Tibial nerve (tissue), 4 donors: ENCODE data around the gene TXNDC15. TPM values are rescaled to one million over a fixed set of nuclear protein-coding genes. Genes with fewer than 3 reads are reported as not detected.
"Not testable (repeated sequence)": the region's sequence is repeated elsewhere in the genome, so short reads cannot be mapped to it uniquely, and the experiment has no call there.

ENCODE experiments used
- DNase-seq, 2 donors: peaks; one replicate each; pipeline ENCODE4 v3.0.0-alpha.2; 2019; ENCODE audit warnings: low spot score in 2 of 2
- H3K27ac ChIP-seq, 4 donors: fragments of 200-600 bp; sonication (generic) in 3 of 4; one replicate each; pipeline ENCODE4 v1.5.1; 2017 to 2019; ENCODE audit warnings: mild to moderate bottlenecking in 1 of 4
- H3K27me3 ChIP-seq, 2 donors: fragments of 200-600 bp; sonication (generic) in 1 of 2; one replicate each; pipeline versions ENCODE4 v1.5.1 to v1.6.0; 2017 to 2019
- H3K36me3 ChIP-seq, 3 donors: fragments of 200-600 bp; sonication (generic); one replicate each; pipeline ENCODE4 v1.5.1; 2018 to 2019
- H3K4me1 ChIP-seq, 4 donors: fragments of 200-600 bp; sonication (generic) in 3 of 4; one replicate each; pipeline ENCODE4 v1.5.1; 2017 to 2019
- H3K4me3 ChIP-seq, 4 donors: fragments of 200-600 bp; sonication (generic) in 3 of 4; one replicate each; pipeline ENCODE4 v1.5.1; 2017 to 2019; ENCODE audit warnings: mild to moderate bottlenecking in 1 of 4, moderate library complexity in 1 of 4
- H3K9me3 ChIP-seq, 4 donors: fragments of 200-600 bp; sonication (generic) in 3 of 4; one replicate each; pipeline ENCODE4 v1.5.1; 2017 to 2019
- EP300 ChIP-seq, 2 donors: sonication (generic); formaldehyde crosslinking; IDR thresholded peaks; one replicate each; pipeline ENCODE4 v1.6.1; 2017; ENCODE audit warnings: antibody characterized with exemption in 2 of 2, mild to moderate bottlenecking in 1 of 2
- POLR2A ChIP-seq, 2 donors: fragments of 450-650 bp; IDR thresholded peaks; one replicate each; pipeline ENCODE4 v1.6.1; 2017; ENCODE audit warnings: antibody characterized with exemption in 2 of 2, mild to moderate bottlenecking in 2 of 2, moderate library complexity in 2 of 2
- WGBS, 2 donors: methylation state at CpG; one replicate each; pipeline ENCODE4 v1.1.5; 2018; 5-methylcytosine and 5-hydroxymethylcytosine counted together
- total RNA-seq, 4 donors: library from RNA; depleted of rRNA; stranded (reverse); fragments of >200 nt; gene quantifications; one replicate each; pipeline ENCODE4 v1.1.0, GENCODE V29; 2016
- TF ChIP-seq, protein P1 (sequence below), 5 experiments: fragments of 200-600 bp in 3 of 5; fragments of 450-650 bp in 2 of 5; sonication (generic) in 3 of 5; IDR thresholded peaks; one replicate each; pipeline ENCODE4 v1.5.1; 2016 to 2019; ENCODE audit warnings: antibody characterized with exemption in 5 of 5, mild to moderate bottlenecking in 3 of 5, moderate library complexity in 2 of 5

Gene TXNDC15
- total RNA-seq, 4 donors from 2014 or later, result 72.8 to 118 (median 84.8) TPM

GRCh38 chr5:134879456-134879855 is 5.3 kb downstream of the TXNDC15 start:
- no peaks in the 10 kb centered on the region for H3K9me3 ChIP-seq
- no peaks in the 10 kb centered on the region for H3K27me3 ChIP-seq
- no peak for TF ChIP-seq POLR2A (IDR thresholded peaks at IDR 0.05)
- TF ChIP-seq, protein P1, sequence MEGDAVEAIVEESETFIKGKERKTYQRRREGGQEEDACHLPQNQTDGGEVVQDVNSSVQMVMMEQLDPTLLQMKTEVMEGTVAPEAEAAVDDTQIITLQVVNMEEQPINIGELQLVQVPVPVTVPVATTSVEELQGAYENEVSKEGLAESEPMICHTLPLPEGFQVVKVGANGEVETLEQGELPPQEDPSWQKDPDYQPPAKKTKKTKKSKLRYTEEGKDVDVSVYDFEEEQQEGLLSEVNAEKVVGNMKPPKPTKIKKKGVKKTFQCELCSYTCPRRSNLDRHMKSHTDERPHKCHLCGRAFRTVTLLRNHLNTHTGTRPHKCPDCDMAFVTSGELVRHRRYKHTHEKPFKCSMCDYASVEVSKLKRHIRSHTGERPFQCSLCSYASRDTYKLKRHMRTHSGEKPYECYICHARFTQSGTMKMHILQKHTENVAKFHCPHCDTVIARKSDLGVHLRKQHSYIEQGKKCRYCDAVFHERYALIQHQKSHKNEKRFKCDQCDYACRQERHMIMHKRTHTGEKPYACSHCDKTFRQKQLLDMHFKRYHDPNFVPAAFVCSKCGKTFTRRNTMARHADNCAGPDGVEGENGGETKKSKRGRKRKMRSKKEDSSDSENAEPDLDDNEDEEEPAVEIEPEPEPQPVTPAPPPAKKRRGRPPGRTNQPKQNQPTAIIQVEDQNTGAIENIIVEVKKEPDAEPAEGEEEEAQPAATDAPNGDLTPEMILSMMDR (IDR thresholded peaks at IDR 0.05), result no peak
- TF ChIP-seq EP300 (IDR thresholded peaks at IDR 0.05), result no peak
- WGBS, 2 donors, result 64 to 72% methylated on average over 3 of the region's 3 CpGs
- H3K36me3 ChIP-seq, result peaks cover 0 to 4% (median 0%) of the 10 kb centered on the region in 3 donors
- H3K4me1 ChIP-seq, result peaks cover 0 to 42% (median 13%) of the 10 kb centered on the region in 4 donors
- no peak for DNase-seq
- no peak overlapping the region for H3K4me3 ChIP-seq
- no peak overlapping the region for H3K27ac ChIP-seq

DNA sequence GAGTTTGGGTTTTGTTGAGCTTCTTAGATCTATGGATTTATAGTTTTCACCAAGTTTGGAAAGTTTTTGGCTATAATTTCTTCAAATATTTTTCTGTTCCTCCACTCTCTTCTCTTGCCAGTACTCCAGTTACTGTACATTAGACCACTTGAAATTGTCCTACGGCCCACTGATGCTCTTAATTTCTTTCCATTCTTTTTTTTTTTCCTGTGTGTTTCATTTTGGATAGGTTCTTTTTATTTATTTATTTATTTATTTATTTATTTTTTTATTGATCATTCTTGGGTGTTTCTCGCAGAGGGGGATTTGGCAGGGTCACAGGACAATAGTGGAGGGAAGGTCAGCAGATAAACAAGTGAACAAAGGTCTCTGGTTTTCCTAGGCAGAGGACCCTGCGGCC is 6.8 kb downstream of the TXNDC15 start:
- H3K4me1 ChIP-seq, result peaks cover 0 to 40% (median 6%) of the 10 kb centered on the region in 4 donors
- H3K36me3 ChIP-seq, H3K9me3 ChIP-seq, DNase-seq, H3K4me3 ChIP-seq, H3K27me3 ChIP-seq, H3K27ac ChIP-seq: not testable (repeated sequence)
- 73 to 74% methylated on average over 2 of the region's 3 CpGs for WGBS, 2 donors

DNA sequence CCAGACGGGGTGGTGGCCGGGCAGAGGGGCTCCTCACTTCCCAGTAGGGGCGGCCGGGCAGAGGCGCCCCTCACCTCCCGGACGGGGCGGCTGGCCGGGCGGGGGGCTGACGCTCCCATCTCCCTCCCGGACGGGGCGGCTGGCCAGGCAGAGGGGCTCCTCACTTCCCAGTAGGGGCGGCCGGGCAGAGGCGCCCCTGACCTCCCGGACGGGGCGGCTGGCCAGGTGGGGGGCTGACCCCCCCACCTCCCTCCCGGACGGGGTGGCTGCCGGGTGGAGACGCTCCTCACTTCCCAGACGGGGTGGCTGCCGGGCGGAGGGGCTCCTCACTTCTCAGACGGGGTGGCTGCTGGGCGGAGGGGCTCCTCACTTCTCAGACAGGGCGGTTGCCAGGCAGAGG is 7.5 kb downstream of the TXNDC15 start:
- H3K4me3 ChIP-seq, H3K36me3 ChIP-seq, DNase-seq, H3K27me3 ChIP-seq, H3K27ac ChIP-seq, H3K9me3 ChIP-seq: not testable (repeated sequence)
- peaks cover 0 to 40% (median 4%) of the 10 kb centered on the region in 4 donors for H3K4me1 ChIP-seq
- WGBS, 2 donors, result 84% methylated on average over 5 of the region's 30 CpGs; no CpG with 5 or more reads in 1 of the 2 donors

- Histone ChIP-seq H3K27me3 (no peaks in the 10 kb centered on the region), H3K4me3 (no peak overlapping the region), H3K36me3 (peaks cover 0 to 42% (median 0%) of the 10 kb centered on the region in 3 donors), H3K4me1 (peaks cover 0 to 17% (median 0%) of the 10 kb centered on the region in 4 donors), H3K27ac (no peak overlapping the region), H3K9me3 (no peaks in the 10 kb centered on the region)
- TF ChIP-seq, protein P1 (IDR thresholded peaks at IDR 0.05), result no peak
- no peak for TF ChIP-seq POLR2A (IDR thresholded peaks at IDR 0.05)
- TF ChIP-seq EP300 (IDR thresholded peaks at IDR 0.05), result no peak
- WGBS, 2 donors, result 84 to 85% methylated on average over 14 of the region's 14 CpGs
- DNase-seq, result no peak
These were observed 13.5 kb downstream of the TXNDC15 start for GRCh38 chr5:134887593-134888159.

GRCh38 chr5:134889335-134889734 is 15.2 kb downstream of the TXNDC15 start:
- no peaks in the 10 kb centered on the region for H3K27me3 ChIP-seq
- peaks cover 0 to 17% (median 0%) of the 10 kb centered on the region in 4 donors for H3K4me1 ChIP-seq
- DNase-seq, result no peak
- TF ChIP-seq POLR2A (IDR thresholded peaks at IDR 0.05), result no peak
- TF ChIP-seq EP300 (IDR thresholded peaks at IDR 0.05), result no peak
- TF ChIP-seq, protein P1 (IDR thresholded peaks at IDR 0.05), result no peak
- H3K4me3 ChIP-seq, result no peak overlapping the region
- peaks cover 0 to 53% (median 0%) of the 10 kb centered on the region in 3 donors for H3K36me3 ChIP-seq
- 93 to 97% methylated on average over 8 of the region's 8 CpGs for WGBS, 2 donors
- no peaks in the 10 kb centered on the region for H3K9me3 ChIP-seq
- H3K27ac ChIP-seq, result no peak overlapping the region

GRCh38 chr5:134891473-134891872 is 17.3 kb downstream of the TXNDC15 start:
- Histone ChIP-seq H3K36me3 (peaks cover 0 to 57% (median 0%) of the 10 kb centered on the region in 3 donors), H3K27ac (no peak overlapping the region), H3K4me1 (peaks cover 0 to 5% (median 0%) of the 10 kb centered on the region in 4 donors), H3K4me3 (no peak overlapping the region), H3K27me3 (no peaks in the 10 kb centered on the region), H3K9me3 (no peaks in the 10 kb centered on the region)
- no peak for DNase-seq
- WGBS, 2 donors, result 100% methylated on average over 1 of the region's 1 CpG
- TF ChIP-seq, protein P1 (IDR thresholded peaks at IDR 0.05), result no peak
- TF ChIP-seq EP300 (IDR thresholded peaks at IDR 0.05), result no peak
- TF ChIP-seq POLR2A (IDR thresholded peaks at IDR 0.05), result no peak
